ENCODE data around the gene TMEM219. TPM values are rescaled to one million over a fixed set of nuclear protein-coding genes. Genes with fewer than 3 reads are reported as not detected.
A peak's percentile ranks its signal among the peaks of the same experiment; 100 is the strongest.
"Not testable (repeated sequence)": the region's sequence is repeated elsewhere in the genome, so short reads cannot be mapped to it uniquely, and the experiment has no call there.

Gene TMEM219
- total RNA-seq, 6 experiments from 2014 or later, result 49.9 to 75.9 (median 57.1) TPM

DNA sequence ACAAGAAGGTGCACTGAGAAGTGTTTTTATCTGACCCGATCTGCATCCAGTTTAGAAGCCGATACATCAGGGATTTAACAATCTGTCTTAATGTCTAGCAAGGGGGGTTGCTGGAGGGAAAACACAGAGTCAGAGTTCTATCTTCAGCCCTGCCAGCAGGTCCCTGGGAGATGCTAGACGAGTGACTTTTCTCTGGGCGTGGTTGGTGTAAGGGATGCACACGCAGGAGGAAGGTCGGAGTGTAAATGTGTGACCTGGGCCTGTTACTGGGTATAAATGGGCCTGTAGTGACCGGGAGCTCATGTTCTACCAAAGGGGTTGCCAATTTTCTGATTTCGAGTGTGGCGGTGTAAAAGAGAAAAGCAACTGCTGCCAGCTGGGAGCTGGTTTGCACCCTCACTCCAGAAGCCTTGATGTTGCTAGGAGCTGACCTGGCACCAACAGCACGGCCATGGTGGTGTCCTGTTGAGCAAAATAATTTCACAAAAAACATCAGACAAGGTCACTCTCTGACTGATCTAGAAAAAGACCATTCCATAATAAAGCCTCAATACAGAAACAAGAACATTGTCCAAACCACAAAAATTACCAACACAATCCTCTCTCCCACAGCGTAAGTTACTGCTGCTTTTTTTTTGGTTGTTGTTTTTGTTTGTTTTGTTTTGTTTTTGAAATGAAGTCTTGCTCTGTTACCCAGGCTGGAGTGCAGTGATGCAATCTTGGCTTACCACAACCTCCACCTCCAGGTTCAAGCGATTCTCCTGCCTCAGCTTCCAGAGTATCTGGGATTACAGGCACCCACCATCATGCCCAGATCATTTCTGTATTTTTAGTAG is 34.6 kb upstream of the TMEM219 start:
- no peak for TF ChIP-seq POLR2A (IDR thresholded peaks at IDR 0.05)
- no peaks in the 10 kb centered on the region for H3K9me3 ChIP-seq
- H3K4me3 ChIP-seq, result peak overlapping the region in 2 of 3 donors; percentile 77 to 96
- 83% methylated on average over 6 of the region's 12 CpGs for WGBS (ENCODE audit: insufficient coverage, low coverage, low lambda C conversion rate, missing lambda C conversion rate)
- ATAC-seq (no peak), DNase-seq (no peak)
- no peaks in the 10 kb centered on the region for H3K27me3 ChIP-seq
- H3K36me3 ChIP-seq, result peaks cover 0 to 7% (median 0%) of the 10 kb centered on the region in 4 donors
- peaks cover 0 to 17% (median 2%) of the 10 kb centered on the region in 4 donors for H3K4me1 ChIP-seq
- intact Hi-C loops (cut with DNase I), result no loop called here
- H3K27ac ChIP-seq, result no peak overlapping the region

- DNase-seq; H3K4me1 ChIP-seq; H3K27ac ChIP-seq; H3K9me3 ChIP-seq; H3K36me3 ChIP-seq; H3K4me3 ChIP-seq; intact Hi-C loops (cut with DNase I); ATAC-seq; H3K27me3 ChIP-seq: not testable (repeated sequence)
- WGBS (ENCODE audit: insufficient coverage, low coverage, low lambda C conversion rate, missing lambda C conversion rate), result 81% methylated on average over 2 of the region's 2 CpGs
Measured at GRCh38 chr16:29931750-29932149, 30.1 kb upstream of the TMEM219 start.

GRCh38 chr16:29940656-29941055 is 21.2 kb upstream of the TMEM219 start:
- 67% methylated on average over 1 of the region's 4 CpGs for WGBS (ENCODE audit: insufficient coverage, low coverage, low lambda C conversion rate, missing lambda C conversion rate)
- no peak overlapping the region for H3K27ac ChIP-seq
- TF ChIP-seq CTCF (IDR thresholded peaks at IDR 0.05), result no peak
- no peak for TF ChIP-seq POLR2A (IDR thresholded peaks at IDR 0.05)
- ATAC-seq, result no peak
- no peak for DNase-seq
- intact Hi-C loops (cut with DNase I), result no loop called here
- H3K36me3 ChIP-seq, result no peaks in the 10 kb centered on the region
- no peaks in the 10 kb centered on the region for H3K4me1 ChIP-seq
- no peaks in the 10 kb centered on the region for H3K27me3 ChIP-seq
- no peak overlapping the region for H3K4me3 ChIP-seq
- no peaks in the 10 kb centered on the region for H3K9me3 ChIP-seq

DNA sequence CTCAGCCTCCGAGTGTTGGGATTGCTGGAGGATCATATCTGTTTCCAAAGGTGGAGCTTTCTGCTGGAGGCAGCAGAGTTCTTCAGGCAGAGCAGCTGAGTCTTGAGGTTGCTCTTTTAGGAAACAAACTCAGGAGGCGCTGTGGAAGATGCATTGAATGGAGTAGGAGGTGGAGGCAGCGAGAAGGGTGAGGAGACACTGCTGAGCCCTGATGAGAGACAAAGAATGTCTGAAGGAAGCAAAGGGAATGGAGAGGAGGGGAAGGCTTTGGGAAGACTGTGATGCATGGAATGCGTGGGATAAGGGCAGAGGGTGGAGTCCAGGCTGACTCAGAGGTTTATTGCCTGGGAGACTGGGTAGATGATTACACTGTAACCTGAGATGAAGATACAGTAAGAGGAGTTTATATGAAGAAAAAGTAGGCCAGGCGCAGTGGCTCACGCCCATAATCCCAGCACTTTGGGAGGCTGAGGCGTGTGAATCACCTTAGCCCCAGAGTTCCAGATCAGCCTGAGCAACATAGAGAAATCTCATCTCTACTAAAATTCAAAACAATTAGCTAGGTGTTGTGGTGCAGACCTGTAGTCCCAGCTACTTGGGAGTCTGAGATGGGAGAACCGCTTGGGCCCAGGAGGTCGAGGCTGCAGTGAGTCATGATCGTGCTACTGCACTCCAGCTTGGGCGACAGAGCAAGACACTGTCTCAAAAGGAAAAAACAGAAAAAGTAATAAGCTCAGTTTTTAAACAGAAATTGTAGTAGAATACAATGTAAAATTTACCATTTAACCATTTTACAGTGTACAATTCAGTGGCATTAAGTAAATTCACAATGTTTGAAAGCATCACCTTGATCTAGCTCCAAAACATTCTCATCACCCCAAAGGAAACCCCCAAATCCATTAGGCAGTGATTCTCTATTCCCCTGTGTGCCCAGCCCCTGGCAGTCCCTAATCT is 17.8 kb upstream of the TMEM219 start:
- intact Hi-C loops (cut with DNase I), result no loop called here
- DNase-seq (no peak), ATAC-seq (peak in 2 of 4 donors; percentile 35 to 78)
- Histone ChIP-seq H3K4me3 (no peak overlapping the region), H3K9me3 (no peaks in the 10 kb centered on the region), H3K4me1 (no peaks in the 10 kb centered on the region), H3K27me3 (no peaks in the 10 kb centered on the region), H3K36me3 (no peaks in the 10 kb centered on the region), H3K27ac (no peak overlapping the region)
- WGBS (ENCODE audit: insufficient coverage, low coverage, low lambda C conversion rate, missing lambda C conversion rate), result 74% methylated on average over 11 of the region's 11 CpGs
- TF ChIP-seq CTCF (IDR thresholded peaks at IDR 0.05) (no peak), POLR2A (IDR thresholded peaks at IDR 0.05) (no peak)

DNA sequence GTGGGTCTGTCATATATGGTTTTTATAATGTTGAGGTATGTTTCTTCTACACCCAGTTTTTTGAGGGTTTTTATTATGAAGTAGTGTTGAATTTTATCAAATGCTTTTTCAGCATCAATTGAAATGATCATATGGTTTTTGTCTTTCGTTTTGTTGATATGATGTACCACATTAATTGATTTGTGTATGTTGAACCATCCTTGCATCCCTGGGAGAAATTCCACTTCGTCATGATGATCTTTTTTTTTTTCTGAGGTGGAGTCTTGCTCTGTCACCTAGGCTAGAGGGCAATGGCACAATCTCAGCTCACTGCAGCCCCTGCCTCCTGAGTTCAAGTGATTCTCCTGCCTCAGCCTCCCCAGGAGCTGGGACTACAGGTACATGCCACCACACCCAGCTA is 14.0 kb upstream of the TMEM219 start:
- 57% methylated on average over 2 of the region's 2 CpGs for WGBS (ENCODE audit: insufficient coverage, low coverage, low lambda C conversion rate, missing lambda C conversion rate)
- DNase-seq (no peak), ATAC-seq (no peak)
- no peak overlapping the region for H3K27ac ChIP-seq
- no peaks in the 10 kb centered on the region for H3K27me3 ChIP-seq
- no peak for TF ChIP-seq POLR2A (IDR thresholded peaks at IDR 0.05)
- TF ChIP-seq CTCF (IDR thresholded peaks at IDR 0.05), result no peak
- intact Hi-C loops (cut with DNase I), result no loop called here
- no peaks in the 10 kb centered on the region for H3K4me1 ChIP-seq
- H3K36me3 ChIP-seq, result no peaks in the 10 kb centered on the region
- H3K9me3 ChIP-seq, result no peaks in the 10 kb centered on the region
- no peak overlapping the region for H3K4me3 ChIP-seq

All from right lobe of liver (tissue), 6 donors.